Esophagus muscularis mucosa (tissue), 4 donors: Measurements from ENCODE around the gene AGXT2.

Experiments used
- EP300 ChIP-seq: sonication (generic); formaldehyde crosslinking; IDR thresholded peaks from one replicate; pipeline ENCODE4 v1.6.1; 2017; ENCODE audit warnings: antibody characterized with exemption
- POLR2A ChIP-seq: fragments of 450-650 bp; IDR thresholded peaks from one replicate; pipeline ENCODE4 v1.6.1; 2017; ENCODE audit warnings: antibody characterized with exemption, moderate library complexity, mild to moderate bottlenecking, low read depth
- POLR2AphosphoS5 ChIP-seq, 2 donors: sonication (generic); formaldehyde crosslinking; IDR thresholded peaks; one replicate each; pipeline ENCODE4 v1.6.1; 2017; ENCODE audit warnings: antibody characterized with exemption in 2 of 2
- TF ChIP-seq, protein P1 (sequence below), 3 experiments: fragments of 200-600 bp in 2 of 3; fragments of 450-650 bp in 1 of 3; sonication (generic) in 2 of 3; IDR thresholded peaks; one replicate each; pipeline ENCODE4 v1.5.1; 2017 to 2019; ENCODE audit warnings: antibody characterized with exemption in 3 of 3, mild to moderate bottlenecking in 2 of 3, moderate library complexity in 1 of 3

DNA sequence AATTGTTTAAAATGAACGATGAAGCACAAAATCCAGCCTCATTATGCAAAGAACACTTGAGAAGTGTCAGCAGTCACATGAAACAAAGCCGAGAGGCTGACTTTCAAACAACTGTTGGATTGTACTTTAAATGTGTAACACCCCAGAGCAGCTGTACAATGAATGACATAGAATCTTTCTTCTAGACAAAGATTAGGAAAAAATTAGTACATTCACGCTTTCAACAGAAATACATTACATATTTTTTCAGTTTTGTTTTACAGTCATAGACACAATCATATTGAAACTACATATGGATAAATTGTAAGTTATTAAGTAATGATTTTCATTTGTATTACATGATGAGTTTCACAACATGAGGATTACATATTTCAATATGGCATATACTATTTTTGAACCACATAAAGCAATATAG, 10.6 kb upstream of the AGXT2 start:
- TF ChIP-seq POLR2A (no peak), POLR2AphosphoS5 (IDR thresholded peaks at IDR 0.05) (no peak), EP300 (no peak)
- TF ChIP-seq, protein P1, sequence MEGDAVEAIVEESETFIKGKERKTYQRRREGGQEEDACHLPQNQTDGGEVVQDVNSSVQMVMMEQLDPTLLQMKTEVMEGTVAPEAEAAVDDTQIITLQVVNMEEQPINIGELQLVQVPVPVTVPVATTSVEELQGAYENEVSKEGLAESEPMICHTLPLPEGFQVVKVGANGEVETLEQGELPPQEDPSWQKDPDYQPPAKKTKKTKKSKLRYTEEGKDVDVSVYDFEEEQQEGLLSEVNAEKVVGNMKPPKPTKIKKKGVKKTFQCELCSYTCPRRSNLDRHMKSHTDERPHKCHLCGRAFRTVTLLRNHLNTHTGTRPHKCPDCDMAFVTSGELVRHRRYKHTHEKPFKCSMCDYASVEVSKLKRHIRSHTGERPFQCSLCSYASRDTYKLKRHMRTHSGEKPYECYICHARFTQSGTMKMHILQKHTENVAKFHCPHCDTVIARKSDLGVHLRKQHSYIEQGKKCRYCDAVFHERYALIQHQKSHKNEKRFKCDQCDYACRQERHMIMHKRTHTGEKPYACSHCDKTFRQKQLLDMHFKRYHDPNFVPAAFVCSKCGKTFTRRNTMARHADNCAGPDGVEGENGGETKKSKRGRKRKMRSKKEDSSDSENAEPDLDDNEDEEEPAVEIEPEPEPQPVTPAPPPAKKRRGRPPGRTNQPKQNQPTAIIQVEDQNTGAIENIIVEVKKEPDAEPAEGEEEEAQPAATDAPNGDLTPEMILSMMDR (IDR thresholded peaks at IDR 0.05) = no peak
